Mucosa of rectum (tissue), 2 donors: ENCODE results near the gene CACNA2D1.

Experiments
- H3K27ac ChIP-seq, 2 donors: one replicate each; pipeline ENCODE4 v1.7.0; 2013; ENCODE audit warnings: inconsistent platforms in 2 of 2, low read depth in 2 of 2, low read length in 2 of 2
- H3K27me3 ChIP-seq, 2 donors: one replicate each; pipeline ENCODE4 v1.7.0; 2013; ENCODE audit warnings: low read length in 2 of 2; ENCODE audit not compliant: control insufficient read depth in 2 of 2, insufficient read depth in 2 of 2
- H3K36me3 ChIP-seq, 2 donors: one replicate each; pipeline ENCODE4 v1.7.0; 2013; ENCODE audit warnings: low read length in 2 of 2; ENCODE audit not compliant: control insufficient read depth in 2 of 2, insufficient read depth in 2 of 2
- H3K4me1 ChIP-seq, 2 donors: one replicate each; pipeline ENCODE4 v1.7.0; 2013; ENCODE audit warnings: low read length in 2 of 2, mild to moderate bottlenecking in 1 of 2; ENCODE audit not compliant: control insufficient read depth in 2 of 2, insufficient read depth in 2 of 2
- H3K4me3 ChIP-seq, 2 donors: one replicate each; pipeline ENCODE4 v1.7.0; 2013; ENCODE audit warnings: low read length in 2 of 2
- H3K9ac ChIP-seq, 2 donors: one replicate each; pipeline ENCODE4 v1.7.0; 2013; ENCODE audit warnings: low read length in 2 of 2, low read depth in 1 of 2, mild to moderate bottlenecking in 1 of 2
- H3K9me3 ChIP-seq, 2 donors: one replicate each; pipeline ENCODE4 v1.7.0; 2013; ENCODE audit warnings: low read length in 2 of 2; ENCODE audit not compliant: control insufficient read depth in 2 of 2
- donor health status: healthy.
- donor health status: Normal muscosa, but diverticular disease.

Gene CACNA2D1

GRCh38 chr7:82212466-82212865 is 231.1 kb downstream of the CACNA2D1 start:
- Histone ChIP-seq H3K4me1 (no peaks in the 10 kb centered on the region), H3K27ac (no peak overlapping the region), H3K4me3 (no peak overlapping the region), H3K9ac (no peak overlapping the region), H3K36me3 (no peaks in the 10 kb centered on the region), H3K9me3 (no peaks in the 10 kb centered on the region), H3K27me3 (no peaks in the 10 kb centered on the region)

GRCh38 chr7:82211333-82211732 is 232.2 kb downstream of the CACNA2D1 start:
- Histone ChIP-seq H3K9me3 (no peaks in the 10 kb centered on the region), H3K36me3 (no peaks in the 10 kb centered on the region), H3K9ac (no peak overlapping the region), H3K4me3 (no peak overlapping the region), H3K4me1 (no peaks in the 10 kb centered on the region), H3K27ac (no peak overlapping the region), H3K27me3 (no peaks in the 10 kb centered on the region)

GRCh38 chr7:82210416-82211184 is 233.0 kb downstream of the CACNA2D1 start:
- H3K9ac ChIP-seq, result no peak overlapping the region
- no peaks in the 10 kb centered on the region for H3K36me3 ChIP-seq
- no peak overlapping the region for H3K4me3 ChIP-seq
- H3K4me1 ChIP-seq, result no peaks in the 10 kb centered on the region
- H3K27ac ChIP-seq, result no peak overlapping the region
- H3K27me3 ChIP-seq, result no peaks in the 10 kb centered on the region
- H3K9me3 ChIP-seq, result no peaks in the 10 kb centered on the region

GRCh38 chr7:82209179-82209747 is 234.3 kb downstream of the CACNA2D1 start:
- no peaks in the 10 kb centered on the region for H3K27me3 ChIP-seq
- H3K9ac ChIP-seq, result no peak overlapping the region
- H3K4me3 ChIP-seq, result no peak overlapping the region
- no peaks in the 10 kb centered on the region for H3K4me1 ChIP-seq
- no peaks in the 10 kb centered on the region for H3K9me3 ChIP-seq
- no peak overlapping the region for H3K27ac ChIP-seq
- H3K36me3 ChIP-seq, result no peaks in the 10 kb centered on the region

- H3K27me3 ChIP-seq, result no peaks in the 10 kb centered on the region
- H3K9ac ChIP-seq, result no peak overlapping the region
- no peaks in the 10 kb centered on the region for H3K9me3 ChIP-seq
Measured at GRCh38 chr7:82204694-82205093, 238.9 kb downstream of the CACNA2D1 start.

GRCh38 chr7:82202965-82203364 is 240.6 kb downstream of the CACNA2D1 start:
- no peak overlapping the region for H3K9ac ChIP-seq
- no peaks in the 10 kb centered on the region for H3K9me3 ChIP-seq
- no peak overlapping the region for H3K27ac ChIP-seq
- no peak overlapping the region for H3K4me3 ChIP-seq
- no peaks in the 10 kb centered on the region for H3K4me1 ChIP-seq
- H3K36me3 ChIP-seq, result no peaks in the 10 kb centered on the region
- no peaks in the 10 kb centered on the region for H3K27me3 ChIP-seq

More at GRCh38 chr7:82204694-82205093, 238.9 kb downstream of the CACNA2D1 start:
- no peak overlapping the region for H3K27ac ChIP-seq
- no peaks in the 10 kb centered on the region for H3K4me1 ChIP-seq
- no peak overlapping the region for H3K4me3 ChIP-seq
- no peaks in the 10 kb centered on the region for H3K36me3 ChIP-seq

- Histone ChIP-seq H3K27me3 (no peaks in the 10 kb centered on the region), H3K4me1 (no peaks in the 10 kb centered on the region), H3K27ac (no peak overlapping the region), H3K9me3 (no peaks in the 10 kb centered on the region), H3K9ac (no peak overlapping the region), H3K4me3 (no peak overlapping the region), H3K36me3 (no peaks in the 10 kb centered on the region)
Measured at GRCh38 chr7:82202107-82202506, 241.5 kb downstream of the CACNA2D1 start.

- no peaks in the 10 kb centered on the region for H3K9me3 ChIP-seq
- H3K4me3 ChIP-seq, result no peak overlapping the region
- H3K27ac ChIP-seq, result no peak overlapping the region
Measured at GRCh38 chr7:82200601-82201000, 243.0 kb downstream of the CACNA2D1 start.

GRCh38 chr7:82194016-82194643 is 249.4 kb downstream of the CACNA2D1 start:
- H3K36me3 ChIP-seq, result no peaks in the 10 kb centered on the region

More at GRCh38 chr7:82200601-82201000, 243.0 kb downstream of the CACNA2D1 start:
- no peak overlapping the region for H3K9ac ChIP-seq
- H3K4me1 ChIP-seq, result no peaks in the 10 kb centered on the region
- no peaks in the 10 kb centered on the region for H3K36me3 ChIP-seq
- H3K27me3 ChIP-seq, result no peaks in the 10 kb centered on the region

GRCh38 chr7:82188636-82189035 is 254.9 kb downstream of the CACNA2D1 start:
- Histone ChIP-seq H3K27ac (no peak overlapping the region), H3K4me3 (no peak overlapping the region), H3K27me3 (no peaks in the 10 kb centered on the region), H3K9me3 (no peaks in the 10 kb centered on the region), H3K4me1 (no peaks in the 10 kb centered on the region), H3K36me3 (no peaks in the 10 kb centered on the region), H3K9ac (no peak overlapping the region)

More at GRCh38 chr7:82194016-82194643, 249.4 kb downstream of the CACNA2D1 start:
- no peaks in the 10 kb centered on the region for H3K9me3 ChIP-seq
- no peak overlapping the region for H3K9ac ChIP-seq
- H3K27me3 ChIP-seq, result no peaks in the 10 kb centered on the region
- H3K4me1 ChIP-seq, result no peaks in the 10 kb centered on the region
- H3K4me3 ChIP-seq, result no peak overlapping the region
- H3K27ac ChIP-seq, result no peak overlapping the region
